ENCODE results near the gene COL4A5. TPM values are rescaled to one million over a fixed set of nuclear protein-coding genes. Genes with fewer than 3 reads are reported as not detected.

The COL4A5 gene
- total RNA-seq, 1 donor from 2014 or later = 413 TPM

DNA sequence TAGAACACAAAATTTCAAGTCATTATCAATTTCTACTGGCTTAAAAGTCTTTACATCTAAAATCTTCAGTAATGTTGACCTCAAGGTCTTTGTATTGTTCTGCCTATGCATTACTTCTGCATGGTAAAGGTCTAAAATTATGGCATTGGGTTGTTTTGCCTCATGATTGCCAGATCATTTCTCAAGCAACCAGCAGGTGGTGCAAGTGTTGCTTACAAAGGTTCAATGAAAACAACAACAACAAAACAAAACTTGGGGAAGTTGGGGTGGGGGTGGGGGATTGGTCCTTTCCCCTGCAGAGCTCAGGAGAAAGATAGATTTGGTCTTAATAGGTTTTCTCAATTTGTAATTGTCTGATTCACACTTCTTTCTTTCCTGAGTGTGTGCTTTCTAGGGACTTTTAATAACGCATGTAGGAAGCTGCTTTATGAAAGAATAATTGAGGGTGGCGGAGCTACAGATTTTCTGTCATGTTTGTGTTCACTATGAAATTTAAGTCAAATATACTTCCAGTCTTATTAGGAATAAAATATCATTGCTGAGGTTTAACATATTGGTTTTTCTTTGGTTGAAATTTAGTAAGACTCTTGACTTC, 145.1 kb downstream of the COL4A5 start:
- Mint-ChIP-seq H3K4me3 (no peak overlapping the region), H3K4me1 (no peaks in the 10 kb centered on the region), H3K9me3 (no peaks in the 10 kb centered on the region), H3K27ac (no peak overlapping the region), H3K36me3 (peaks cover 38% of the 10 kb centered on the region), H3K27me3 (ENCODE audit: low read depth) (no peaks in the 10 kb centered on the region)
- no peak for DNase-seq (ENCODE audit: low spot score in 2 of 2, unreplicated experiment in 2 of 2)
- TF ChIP-seq, protein P1, sequence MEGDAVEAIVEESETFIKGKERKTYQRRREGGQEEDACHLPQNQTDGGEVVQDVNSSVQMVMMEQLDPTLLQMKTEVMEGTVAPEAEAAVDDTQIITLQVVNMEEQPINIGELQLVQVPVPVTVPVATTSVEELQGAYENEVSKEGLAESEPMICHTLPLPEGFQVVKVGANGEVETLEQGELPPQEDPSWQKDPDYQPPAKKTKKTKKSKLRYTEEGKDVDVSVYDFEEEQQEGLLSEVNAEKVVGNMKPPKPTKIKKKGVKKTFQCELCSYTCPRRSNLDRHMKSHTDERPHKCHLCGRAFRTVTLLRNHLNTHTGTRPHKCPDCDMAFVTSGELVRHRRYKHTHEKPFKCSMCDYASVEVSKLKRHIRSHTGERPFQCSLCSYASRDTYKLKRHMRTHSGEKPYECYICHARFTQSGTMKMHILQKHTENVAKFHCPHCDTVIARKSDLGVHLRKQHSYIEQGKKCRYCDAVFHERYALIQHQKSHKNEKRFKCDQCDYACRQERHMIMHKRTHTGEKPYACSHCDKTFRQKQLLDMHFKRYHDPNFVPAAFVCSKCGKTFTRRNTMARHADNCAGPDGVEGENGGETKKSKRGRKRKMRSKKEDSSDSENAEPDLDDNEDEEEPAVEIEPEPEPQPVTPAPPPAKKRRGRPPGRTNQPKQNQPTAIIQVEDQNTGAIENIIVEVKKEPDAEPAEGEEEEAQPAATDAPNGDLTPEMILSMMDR (IDR thresholded peaks at IDR 0.05; ENCODE audit: unreplicated experiment) = peak; percentile 3

GRCh38 chrX:108590496-108590895, 150.9 kb downstream of the COL4A5 start:
- no peaks in the 10 kb centered on the region for H3K4me1 Mint-ChIP-seq
- no peak overlapping the region for H3K4me3 Mint-ChIP-seq
- H3K27ac Mint-ChIP-seq = no peak overlapping the region
- no peak for DNase-seq (ENCODE audit: low spot score in 2 of 2, unreplicated experiment in 2 of 2)
- H3K9me3 Mint-ChIP-seq = no peaks in the 10 kb centered on the region
- TF ChIP-seq, protein P1 (IDR thresholded peaks at IDR 0.05; ENCODE audit: unreplicated experiment) = no peak
- H3K27me3 Mint-ChIP-seq (ENCODE audit: low read depth) = no peaks in the 10 kb centered on the region
- peaks cover 57% of the 10 kb centered on the region for H3K36me3 Mint-ChIP-seq

DNA sequence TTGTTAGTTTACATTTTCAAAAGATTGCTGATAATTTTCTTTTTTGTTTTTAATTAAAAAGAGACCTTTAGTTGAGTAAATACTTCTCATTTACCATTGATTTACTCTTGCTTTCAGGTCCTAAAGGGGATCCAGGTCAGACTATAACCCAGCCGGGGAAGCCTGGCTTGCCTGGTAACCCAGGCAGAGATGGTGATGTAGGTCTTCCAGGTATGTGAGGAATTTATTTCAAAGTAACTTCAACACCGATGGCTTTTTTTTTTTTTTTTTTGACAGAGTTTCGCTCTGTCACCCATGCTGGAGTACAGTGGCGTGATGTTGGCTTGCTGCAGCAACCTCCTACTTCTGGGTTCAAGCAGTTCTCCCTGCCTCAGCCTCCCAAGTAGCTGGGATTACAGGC, 161.6 kb downstream of the COL4A5 start:
- TF ChIP-seq, protein P1 (IDR thresholded peaks at IDR 0.05; ENCODE audit: unreplicated experiment) = no peak
- Mint-ChIP-seq H3K27ac (peak overlapping the region; percentile 86), H3K9me3 (peaks cover 9% of the 10 kb centered on the region), H3K4me1 (no peaks in the 10 kb centered on the region), H3K36me3 (peaks cover 55% of the 10 kb centered on the region), H3K27me3 (ENCODE audit: low read depth) (no peaks in the 10 kb centered on the region), H3K4me3 (no peak overlapping the region)
- no peak for DNase-seq (ENCODE audit: low spot score in 2 of 2, unreplicated experiment in 2 of 2)

DNA sequence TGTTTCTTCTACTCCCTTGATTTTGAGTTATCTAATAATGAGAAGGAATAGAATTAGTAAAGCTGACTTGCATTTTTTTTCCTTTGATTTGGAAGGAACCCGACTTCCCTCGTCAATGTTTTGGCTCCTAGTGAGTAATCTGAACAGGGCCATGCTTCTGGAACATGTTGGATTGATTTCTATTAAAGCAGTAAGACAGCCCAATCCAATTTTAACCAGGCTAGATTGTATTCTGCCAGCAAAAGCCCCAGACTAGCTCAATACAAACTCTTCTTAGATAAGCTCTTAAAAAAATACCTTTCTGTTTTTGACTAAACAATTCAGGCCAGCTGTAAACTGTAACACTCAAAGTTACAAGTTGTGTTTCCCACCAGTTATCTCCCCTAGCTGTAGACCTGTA, 170.5 kb downstream of the COL4A5 start:
- TF ChIP-seq, protein P1 (IDR thresholded peaks at IDR 0.05; ENCODE audit: unreplicated experiment) = no peak
- peaks cover 15% of the 10 kb centered on the region for H3K9me3 Mint-ChIP-seq
- H3K27me3 Mint-ChIP-seq (ENCODE audit: low read depth) = no peaks in the 10 kb centered on the region
- H3K27ac Mint-ChIP-seq = no peak overlapping the region
- no peaks in the 10 kb centered on the region for H3K4me1 Mint-ChIP-seq
- peaks cover 53% of the 10 kb centered on the region for H3K36me3 Mint-ChIP-seq
- DNase-seq (ENCODE audit: low spot score in 2 of 2, unreplicated experiment in 2 of 2) = no peak
- H3K4me3 Mint-ChIP-seq = no peak overlapping the region

DNA sequence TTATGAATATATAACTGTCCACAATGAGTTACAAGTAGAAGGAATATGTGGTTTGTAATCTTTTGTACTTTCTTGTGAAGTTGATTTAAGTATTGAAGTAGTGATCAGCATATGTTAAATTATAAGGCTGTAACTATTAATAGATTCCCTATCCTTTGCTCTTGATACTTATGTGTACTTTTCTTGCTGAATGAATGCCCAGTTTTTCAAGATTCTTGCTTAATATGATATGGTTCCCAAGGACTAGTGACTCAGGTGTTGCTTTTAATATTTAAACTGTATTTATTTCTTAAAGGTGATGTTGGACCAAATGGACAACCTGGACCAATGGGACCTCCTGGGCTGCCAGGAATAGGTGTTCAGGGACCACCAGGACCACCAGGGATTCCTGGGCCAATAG, 175.0 kb downstream of the COL4A5 start:
- TF ChIP-seq, protein P1 (IDR thresholded peaks at IDR 0.05; ENCODE audit: unreplicated experiment) = no peak
- peaks cover 33% of the 10 kb centered on the region for H3K36me3 Mint-ChIP-seq

GRCh38 chrX:108640817-108641216, 201.2 kb downstream of the COL4A5 start:
- no peak for DNase-seq (ENCODE audit: low spot score in 2 of 2, unreplicated experiment in 2 of 2)
- no peak overlapping the region for H3K27ac Mint-ChIP-seq
- H3K4me1 Mint-ChIP-seq = no peaks in the 10 kb centered on the region
- no peaks in the 10 kb centered on the region for H3K27me3 Mint-ChIP-seq (ENCODE audit: low read depth)
- peaks cover 85% of the 10 kb centered on the region for H3K9me3 Mint-ChIP-seq
- TF ChIP-seq, protein P1 (IDR thresholded peaks at IDR 0.05; ENCODE audit: unreplicated experiment) = no peak
- H3K36me3 Mint-ChIP-seq = peaks cover 84% of the 10 kb centered on the region
- H3K4me3 Mint-ChIP-seq = no peak overlapping the region

More for the DNA sequence above, 175.0 kb downstream of the COL4A5 start:
- H3K4me3 Mint-ChIP-seq = no peak overlapping the region
- H3K9me3 Mint-ChIP-seq = peaks cover 15% of the 10 kb centered on the region
- no peak for DNase-seq (ENCODE audit: low spot score in 2 of 2, unreplicated experiment in 2 of 2)
- H3K27me3 Mint-ChIP-seq (ENCODE audit: low read depth) = no peaks in the 10 kb centered on the region
- H3K4me1 Mint-ChIP-seq = no peaks in the 10 kb centered on the region
- H3K27ac Mint-ChIP-seq = no peak overlapping the region

Data from mesothelial cell of epicardium (in vitro differentiated cells).